Globus pallidus (tissue), 1 donor: Measurements from ENCODE around the gene VTI1A.
A peak's percentile ranks its signal among the peaks of the same experiment; 100 is the strongest.
"Not testable (repeated sequence)": the region's sequence is repeated elsewhere in the genome, so short reads cannot be mapped to it uniquely, and the experiment has no call there.

ENCODE experiments used
- DNase-seq: peaks from one replicate; pipeline ENCODE4 v3.0.0-alpha.2; 2015; ENCODE audit warnings: low spot score

Gene VTI1A

GRCh38 chr10:112723876-112724275 lies 276.9 kb downstream of the VTI1A start:
- no peak for DNase-seq

GRCh38 chr10:112724404-112724991 lies 277.5 kb downstream of the VTI1A start:
- no peak for DNase-seq

GRCh38 chr10:112728118-112728883 lies 281.3 kb downstream of the VTI1A start:
- no peak for DNase-seq

GRCh38 chr10:112728997-112729396 lies 282.0 kb downstream of the VTI1A start:
- DNase-seq: no peak

- not testable (repeated sequence) for DNase-seq
These were observed 284.4 kb downstream of the VTI1A start for GRCh38 chr10:112731450-112731849.

- DNase-seq: peak; percentile 31
These were observed 285.4 kb downstream of the VTI1A start for GRCh38 chr10:112732277-112732921.

GRCh38 chr10:112735041-112735695 lies 288.2 kb downstream of the VTI1A start:
- DNase-seq: no peak

GRCh38 chr10:112738606-112739591 lies 291.9 kb downstream of the VTI1A start:
- no peak for DNase-seq

- no peak for DNase-seq
These were observed 292.8 kb downstream of the VTI1A start for GRCh38 chr10:112739592-112740353.

- no peak for DNase-seq
These were observed 294.9 kb downstream of the VTI1A start for GRCh38 chr10:112741830-112742402.

- DNase-seq: no peak
These were observed 297.4 kb downstream of the VTI1A start for GRCh38 chr10:112744181-112745096.

GRCh38 chr10:112746329-112746728 lies 299.3 kb downstream of the VTI1A start:
- no peak for DNase-seq

GRCh38 chr10:112750427-112751167 lies 303.6 kb downstream of the VTI1A start:
- no peak for DNase-seq

- no peak for DNase-seq
These were observed 304.6 kb downstream of the VTI1A start for GRCh38 chr10:112751651-112752050.

- DNase-seq: no peak
These were observed 305.3 kb downstream of the VTI1A start for GRCh38 chr10:112752288-112752687.

- no peak for DNase-seq
These were observed 307.0 kb downstream of the VTI1A start for GRCh38 chr10:112753961-112754411.

GRCh38 chr10:112755446-112756234 lies 308.6 kb downstream of the VTI1A start:
- peak; percentile 79 for DNase-seq

- DNase-seq: no peak
These were observed 309.2 kb downstream of the VTI1A start for GRCh38 chr10:112756235-112756527.
